ENCODE data around the gene TMEM59.

GRCh38 chr1:54096877-54097240 is 43.9 kb upstream of the TMEM59 start:
- no peak for TF ChIP-seq CTCF (IDR thresholded peaks at IDR 0.05)
- no peak for TF ChIP-seq EP300 (IDR thresholded peaks at IDR 0.05)

All from stomach (tissue), 4 donors.